Transverse colon (tissue), 4 donors: Measurements from ENCODE around the gene BMPER. TPM values are rescaled to one million over a fixed set of nuclear protein-coding genes. Genes with fewer than 3 reads are reported as not detected.

ENCODE experiments used
- DNase-seq: peaks from one replicate; pipeline ENCODE4 v3.0.0-alpha.2; 2019
- H3K27ac ChIP-seq, 4 donors: fragments of 200-600 bp; sonication (generic); 2 replicates each; pipeline ENCODE4 v1.5.1; 2016 to 2018; ENCODE audit warnings: inconsistent platforms in 4 of 4
- H3K27me3 ChIP-seq: fragments of 200-600 bp; sonication (generic); 2 replicates; pipeline ENCODE4 v1.5.1; 2017; ENCODE audit warnings: inconsistent platforms
- H3K36me3 ChIP-seq, 4 donors: fragments of 200-600 bp; sonication (generic); 2 replicates each; pipeline ENCODE4 v1.5.1; 2017 to 2019; ENCODE audit warnings: inconsistent platforms in 4 of 4
- H3K4me1 ChIP-seq, 4 donors: fragments of 200-600 bp; sonication (generic); 2 replicates each; pipeline ENCODE4 v1.5.1; 2017 to 2020; ENCODE audit warnings: inconsistent platforms in 4 of 4
- H3K4me3 ChIP-seq, 4 donors: fragments of 200-600 bp; sonication (generic); 1 replicate in 1 of 4; 2 replicates in 3 of 4; pipeline versions ENCODE4 v1.5.1 to v1.6.1; 2017 to 2019; ENCODE audit warnings: inconsistent platforms in 4 of 4
- H3K9me3 ChIP-seq, 2 donors: fragments of 200-600 bp; sonication (generic); 2 replicates each; pipeline ENCODE4 v1.5.1; 2017 to 2019; ENCODE audit warnings: inconsistent platforms in 2 of 2
- EP300 ChIP-seq: sonication (generic); formaldehyde crosslinking; IDR thresholded peaks from one replicate; pipeline ENCODE4 v1.6.1; 2017; ENCODE audit warnings: antibody characterized with exemption, low read depth
- POLR2A ChIP-seq: fragments of 450-650 bp; IDR thresholded peaks from one replicate; pipeline ENCODE4 v1.6.1; 2016; ENCODE audit warnings: antibody characterized with exemption, mild to moderate bottlenecking, moderate library complexity
- POLR2AphosphoS5 ChIP-seq, 3 donors: sonication (generic); formaldehyde crosslinking; IDR thresholded peaks; one replicate each; pipeline ENCODE4 v1.6.1; 2016; ENCODE audit warnings: antibody characterized with exemption in 3 of 3
- WGBS, 2 donors: methylation state at CpG; one replicate each; pipeline ENCODE4 v1.1.5; 2018; ENCODE audit warnings: low coverage in 1 of 2; 5-methylcytosine and 5-hydroxymethylcytosine counted together
- in situ Hi-C, 4 donors: fragments of 200-750 bp; cut with MboI; loops; one replicate each; pipeline versions ENCODE4 v1.15.0 to v1.15.1; 2017; ENCODE audit warnings: low sequenced_read_pairs in 3 of 4, low pct_ligation_motif_present in 1 of 4, low pct_unique_long_range_greater_than_20kb in 1 of 4
- intact Hi-C: fragments of 100-400 bp; cut with DNase I; formaldehyde crosslinking; loops from one replicate; pipeline ENCODE4 v1.15.1; 2023; ENCODE audit warnings: low total_unique reads
- total RNA-seq, 4 donors: library from RNA; depleted of rRNA; stranded (reverse); fragments of >200 nt; gene quantifications; one replicate each; pipeline ENCODE4 v1.1.0, GENCODE V29; 2016
- TF ChIP-seq, protein P1 (sequence below), 5 experiments: fragments of 200-600 bp in 3 of 5; fragments of 450-650 bp in 2 of 5; sonication (generic) in 3 of 5; IDR thresholded peaks; 1 replicate in 2 of 5; 2 replicates in 3 of 5; pipeline ENCODE4 v1.5.1; 2016 to 2017; ENCODE audit warnings: antibody characterized with exemption in 5 of 5, inconsistent platforms in 3 of 5, mild to moderate bottlenecking in 2 of 5, moderate library complexity in 1 of 5

The BMPER gene
- total RNA-seq, 4 donors from 2014 or later = 1.00 to 2.5 (median 1.8) TPM

DNA sequence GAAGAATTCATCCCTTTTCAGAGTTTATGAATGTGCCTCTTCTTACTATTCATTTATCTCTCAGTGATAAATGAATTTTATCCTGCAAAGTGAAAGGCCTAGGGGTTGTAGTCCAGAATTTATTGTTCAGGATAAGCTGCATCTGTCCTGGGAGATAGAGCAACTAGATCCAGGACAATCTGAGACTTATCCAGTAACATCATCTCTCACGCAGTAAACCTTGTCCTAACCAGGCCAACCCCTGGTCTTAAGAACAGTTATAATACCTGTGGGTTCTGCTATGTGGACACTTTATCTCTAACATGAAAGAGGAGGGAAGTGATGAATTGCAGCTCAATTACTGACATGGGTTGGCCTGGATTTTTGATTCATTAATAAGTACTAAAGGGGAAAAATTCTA, 287.6 kb downstream of the BMPER start:
- intact Hi-C loops = no loop called here
- no peaks in the 10 kb centered on the region for H3K4me1 ChIP-seq
- no peak overlapping the region for H3K4me3 ChIP-seq
- H3K36me3 ChIP-seq = no peaks in the 10 kb centered on the region
- 95 to 100% methylated on average over 1 of the region's 1 CpG for WGBS, 2 donors
- no peaks in the 10 kb centered on the region for H3K9me3 ChIP-seq
- in situ Hi-C loops = loop anchor here in 1 of 4 donors (25.0 kb wide), 1 partner anchor 106 kb away; no protein-coding TSS in a partner anchor
- DNase-seq = no peak
- no peak overlapping the region for H3K27ac ChIP-seq
- no peaks in the 10 kb centered on the region for H3K27me3 ChIP-seq
- TF ChIP-seq, protein P1, sequence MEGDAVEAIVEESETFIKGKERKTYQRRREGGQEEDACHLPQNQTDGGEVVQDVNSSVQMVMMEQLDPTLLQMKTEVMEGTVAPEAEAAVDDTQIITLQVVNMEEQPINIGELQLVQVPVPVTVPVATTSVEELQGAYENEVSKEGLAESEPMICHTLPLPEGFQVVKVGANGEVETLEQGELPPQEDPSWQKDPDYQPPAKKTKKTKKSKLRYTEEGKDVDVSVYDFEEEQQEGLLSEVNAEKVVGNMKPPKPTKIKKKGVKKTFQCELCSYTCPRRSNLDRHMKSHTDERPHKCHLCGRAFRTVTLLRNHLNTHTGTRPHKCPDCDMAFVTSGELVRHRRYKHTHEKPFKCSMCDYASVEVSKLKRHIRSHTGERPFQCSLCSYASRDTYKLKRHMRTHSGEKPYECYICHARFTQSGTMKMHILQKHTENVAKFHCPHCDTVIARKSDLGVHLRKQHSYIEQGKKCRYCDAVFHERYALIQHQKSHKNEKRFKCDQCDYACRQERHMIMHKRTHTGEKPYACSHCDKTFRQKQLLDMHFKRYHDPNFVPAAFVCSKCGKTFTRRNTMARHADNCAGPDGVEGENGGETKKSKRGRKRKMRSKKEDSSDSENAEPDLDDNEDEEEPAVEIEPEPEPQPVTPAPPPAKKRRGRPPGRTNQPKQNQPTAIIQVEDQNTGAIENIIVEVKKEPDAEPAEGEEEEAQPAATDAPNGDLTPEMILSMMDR (IDR thresholded peaks at IDR 0.05) = no peak
- no peak for TF ChIP-seq POLR2A

- no peak for DNase-seq
- no peaks in the 10 kb centered on the region for H3K9me3 ChIP-seq
- WGBS, 2 donors = 86% methylated on average over 1 of the region's 1 CpG
- intact Hi-C loops = no loop called here
- TF ChIP-seq, protein P1 (IDR thresholded peaks at IDR 0.05) = no peak
- TF ChIP-seq POLR2A = no peak
- TF ChIP-seq EP300 = no peak
- TF ChIP-seq POLR2AphosphoS5 (IDR thresholded peaks at IDR 0.05) = no peak
- H3K4me1 ChIP-seq = no peaks in the 10 kb centered on the region
- no peaks in the 10 kb centered on the region for H3K27me3 ChIP-seq
- no peak overlapping the region for H3K27ac ChIP-seq
- H3K4me3 ChIP-seq = no peak overlapping the region
- H3K36me3 ChIP-seq = no peaks in the 10 kb centered on the region
- in situ Hi-C loops = loop anchor here in 1 of 4 donors (25.0 kb wide), 1 partner anchor 111 kb away; no protein-coding TSS in a partner anchor
Measured at GRCh38 chr7:34198231-34198641, 292.9 kb downstream of the BMPER start.
